Measurements from ENCODE around the gene CLEC7A. TPM values are rescaled to one million over a fixed set of nuclear protein-coding genes. Genes with fewer than 3 reads are reported as not detected.

CLEC7A gene
- total and polyA plus RNA-seq, 2 experiments from 2014 or later, result 1.1 to 2.3 TPM

GRCh38 chr12:10163084-10163483 is 33.1 kb upstream of the CLEC7A start:
- H3K4me2 ChIP-seq, result no peak overlapping the region
- H3K9me2 ChIP-seq (replicated peaks; ENCODE audit: insufficient read depth), result no peaks in the 10 kb centered on the region
- H3K4me1 ChIP-seq (ENCODE audit: insufficient read depth), result no peaks in the 10 kb centered on the region
- H3K36me3 ChIP-seq (replicated peaks; ENCODE audit: insufficient read depth, low read depth), result no peaks in the 10 kb centered on the region
- H2AFZ ChIP-seq, result no peak overlapping the region
- H4K20me1 ChIP-seq (ENCODE audit: insufficient read depth, poor library complexity, severe bottlenecking), result no peaks in the 10 kb centered on the region
- 64% methylated on average over 3 of the region's 3 CpGs for WGBS (ENCODE audit: low lambda C conversion rate, missing lambda C conversion rate)
- no peaks in the 10 kb centered on the region for H3K79me2 ChIP-seq
- H3K9me3 ChIP-seq (ENCODE audit: low read depth), result no peaks in the 10 kb centered on the region
- H3K4me3 ChIP-seq, result no peak overlapping the region
- H3K27me3 ChIP-seq, result no peaks in the 10 kb centered on the region
- DNase-seq (ENCODE audit: low spot score), result no peak
- H3K27ac ChIP-seq, result no peak overlapping the region
- TF ChIP-seq, protein P1, sequence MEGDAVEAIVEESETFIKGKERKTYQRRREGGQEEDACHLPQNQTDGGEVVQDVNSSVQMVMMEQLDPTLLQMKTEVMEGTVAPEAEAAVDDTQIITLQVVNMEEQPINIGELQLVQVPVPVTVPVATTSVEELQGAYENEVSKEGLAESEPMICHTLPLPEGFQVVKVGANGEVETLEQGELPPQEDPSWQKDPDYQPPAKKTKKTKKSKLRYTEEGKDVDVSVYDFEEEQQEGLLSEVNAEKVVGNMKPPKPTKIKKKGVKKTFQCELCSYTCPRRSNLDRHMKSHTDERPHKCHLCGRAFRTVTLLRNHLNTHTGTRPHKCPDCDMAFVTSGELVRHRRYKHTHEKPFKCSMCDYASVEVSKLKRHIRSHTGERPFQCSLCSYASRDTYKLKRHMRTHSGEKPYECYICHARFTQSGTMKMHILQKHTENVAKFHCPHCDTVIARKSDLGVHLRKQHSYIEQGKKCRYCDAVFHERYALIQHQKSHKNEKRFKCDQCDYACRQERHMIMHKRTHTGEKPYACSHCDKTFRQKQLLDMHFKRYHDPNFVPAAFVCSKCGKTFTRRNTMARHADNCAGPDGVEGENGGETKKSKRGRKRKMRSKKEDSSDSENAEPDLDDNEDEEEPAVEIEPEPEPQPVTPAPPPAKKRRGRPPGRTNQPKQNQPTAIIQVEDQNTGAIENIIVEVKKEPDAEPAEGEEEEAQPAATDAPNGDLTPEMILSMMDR (IDR thresholded peaks at IDR 0.05; ENCODE audit: poor library complexity), result no peak
- no peak for TF ChIP-seq EZH2phosphoT487 (IDR thresholded peaks at IDR 0.05; ENCODE audit: low read depth, severe bottlenecking, unreplicated experiment)
- TF ChIP-seq EZH2 (IDR thresholded peaks at IDR 0.05; ENCODE audit: borderline replicate concordance), result no peak

- H2AFZ ChIP-seq, result no peak overlapping the region
- H3K4me1 ChIP-seq (ENCODE audit: insufficient read depth), result no peaks in the 10 kb centered on the region
- 65% methylated on average over 7 of the region's 7 CpGs for WGBS (ENCODE audit: low lambda C conversion rate, missing lambda C conversion rate)
- H3K79me2 ChIP-seq, result no peaks in the 10 kb centered on the region
- no peak overlapping the region for H3K27ac ChIP-seq
- DNase-seq (ENCODE audit: low spot score), result no peak
- H3K27me3 ChIP-seq, result no peaks in the 10 kb centered on the region
- no peaks in the 10 kb centered on the region for H3K9me3 ChIP-seq (ENCODE audit: low read depth)
- no peak overlapping the region for H3K4me3 ChIP-seq
- TF ChIP-seq EZH2phosphoT487 (IDR thresholded peaks at IDR 0.05; ENCODE audit: low read depth, severe bottlenecking, unreplicated experiment) (no peak), EZH2 (IDR thresholded peaks at IDR 0.05; ENCODE audit: borderline replicate concordance) (no peak)
- TF ChIP-seq, protein P1 (IDR thresholded peaks at IDR 0.05; ENCODE audit: poor library complexity), result no peak
- no peaks in the 10 kb centered on the region for H4K20me1 ChIP-seq (ENCODE audit: insufficient read depth, poor library complexity, severe bottlenecking)
- no peaks in the 10 kb centered on the region for H3K9me2 ChIP-seq (replicated peaks; ENCODE audit: insufficient read depth)
- no peaks in the 10 kb centered on the region for H3K36me3 ChIP-seq (replicated peaks; ENCODE audit: insufficient read depth, low read depth)
- no peak overlapping the region for H3K4me2 ChIP-seq
Measured at GRCh38 chr12:10160617-10161385, 30.8 kb upstream of the CLEC7A start.

- Histone ChIP-seq H3K4me1 (ENCODE audit: insufficient read depth) (peaks cover under 1% of the 10 kb centered on the region), H4K20me1 (ENCODE audit: insufficient read depth, poor library complexity, severe bottlenecking) (no peaks in the 10 kb centered on the region), H3K4me3 (no peak overlapping the region), H3K9me2 (replicated peaks; ENCODE audit: insufficient read depth) (no peaks in the 10 kb centered on the region), H2AFZ (no peak overlapping the region), H3K27me3 (no peaks in the 10 kb centered on the region), H3K27ac (no peak overlapping the region), H3K4me2 (no peak overlapping the region), H3K9me3 (ENCODE audit: low read depth) (no peaks in the 10 kb centered on the region), H3K79me2 (no peaks in the 10 kb centered on the region), H3K36me3 (replicated peaks; ENCODE audit: insufficient read depth, low read depth) (no peaks in the 10 kb centered on the region)
- DNase-seq (ENCODE audit: low spot score), result no peak
- WGBS (ENCODE audit: low lambda C conversion rate, missing lambda C conversion rate), result 77% methylated on average over 3 of the region's 3 CpGs
- TF ChIP-seq, protein P1 (IDR thresholded peaks at IDR 0.05; ENCODE audit: poor library complexity), result no peak
- TF ChIP-seq EZH2phosphoT487 (IDR thresholded peaks at IDR 0.05; ENCODE audit: low read depth, severe bottlenecking, unreplicated experiment) (no peak), EZH2 (IDR thresholded peaks at IDR 0.05; ENCODE audit: borderline replicate concordance) (no peak)
Measured at GRCh38 chr12:10159280-10159679, 29.3 kb upstream of the CLEC7A start.

Measured in hepatocyte (in vitro differentiated cells).